PC-9 (cell line): Measurements from ENCODE around the gene PKP2. TPM values are rescaled to one million over a fixed set of nuclear protein-coding genes. Genes with fewer than 3 reads are reported as not detected.
"Not testable (repeated sequence)": the region's sequence is repeated elsewhere in the genome, so short reads cannot be mapped to it uniquely, and the experiment has no call there.

ENCODE experiments used
- BruUV-seq: library from RNA; stranded (reverse); fragments of 400-500 nt; replicated peaks from 2 replicates; lab custom pipeline; 2021; lab: Mats Ljungman, UMichigan
- CTCF ChIA-PET: fragments of 300-600 bp; sonication (Branson Sonifier 250); formaldehyde crosslinking; loops from one replicate; lab custom pipeline; 2022; ENCODE audit warnings: antibody characterized with exemption; lab: Charles Lee
- POLR2A ChIA-PET: fragments of 300-600 bp; sonication (Branson Sonifier 250); formaldehyde crosslinking; loops from one replicate; lab custom pipeline; 2022; ENCODE audit warnings: antibody characterized with exemption; ENCODE audit not compliant: unreplicated experiment; lab: Charles Lee
- DNase-seq, 2 experiments: peaks; one replicate each; pipeline versions ENCODE4 v3.0.0 to v3.0.0-alpha.2; 2015 to 2022; ENCODE audit warnings: mixed read lengths in 1 of 2
- H2AFZ ChIP-seq: fragments of 200-600 bp; sonication (generic); 2 replicates; pipeline ENCODE4 v1.8.1; 2017; ENCODE audit warnings: antibody characterized with exemption
- H3F3A ChIP-seq: fragments of 200-600 bp; sonication (generic); 2 replicates; pipeline ENCODE4 v1.8.1; 2017; ENCODE audit warnings: antibody characterized with exemption, mild to moderate bottlenecking, low read depth; ENCODE audit not compliant: insufficient read depth
- H3K27ac ChIP-seq: fragments of 200-600 bp; sonication (generic); 2 replicates; pipeline ENCODE4 v1.6.1; 2016; ENCODE audit warnings: mixed run types
- H3K27me3 ChIP-seq: fragments of 200-600 bp; sonication (generic); 2 replicates; pipeline ENCODE4 v1.6.1; 2016; ENCODE audit warnings: low read depth, mixed run types; ENCODE audit not compliant: insufficient read depth
- H3K36me3 ChIP-seq: fragments of 200-600 bp; sonication (generic); 2 replicates; pipeline ENCODE4 v1.6.1; 2016; ENCODE audit warnings: low read depth, mixed run types
- H3K4me1 ChIP-seq: fragments of 200-600 bp; sonication (generic); replicated peaks from 2 replicates; pipeline ENCODE4 v1.6.1; 2016; ENCODE audit warnings: mixed run types; ENCODE audit not compliant: insufficient read depth
- H3K4me2 ChIP-seq: fragments of 200-600 bp; sonication (generic); 2 replicates; pipeline ENCODE4 v1.6.1; 2017; ENCODE audit warnings: mixed run types
- H3K4me3 ChIP-seq: fragments of 200-600 bp; sonication (generic); 2 replicates; pipeline ENCODE4 v1.6.1; 2016; ENCODE audit warnings: mixed run types
- H3K79me2 ChIP-seq: fragments of 200-600 bp; sonication (generic); 2 replicates; pipeline ENCODE4 v1.6.1; 2017; ENCODE audit warnings: low read depth, mixed run types
- H3K9me2 ChIP-seq: fragments of 200-600 bp; sonication (generic); 2 replicates; pipeline ENCODE4 v1.8.1; 2017; ENCODE audit warnings: mild to moderate bottlenecking; ENCODE audit not compliant: insufficient read depth
- H3K9me3 ChIP-seq: fragments of 200-600 bp; sonication (generic); 2 replicates; pipeline ENCODE4 v1.8.1; 2016; ENCODE audit warnings: low read depth; ENCODE audit not compliant: insufficient read depth
- H4K20me1 ChIP-seq: fragments of 200-600 bp; sonication (generic); 2 replicates; pipeline ENCODE4 v1.8.1; 2017; ENCODE audit not compliant: insufficient read depth
- CTCF ChIP-seq: fragments of 200-600 bp; sonication (generic); conservative IDR thresholded peaks from 2 replicates; pipeline ENCODE4 v1.6.1; 2017; ENCODE audit warnings: mixed run types, antibody characterized with exemption, mild to moderate bottlenecking, moderate library complexity
- EZH2 ChIP-seq: fragments of 200-600 bp; sonication (generic); IDR thresholded peaks from 2 replicates; pipeline ENCODE4 v1.8.0; 2017; ENCODE audit warnings: antibody characterized with exemption, low read depth
- intact Hi-C: fragments of 100-400 bp; cut with micrococcal nuclease; formaldehyde crosslinking; loops from one replicate; pipeline ENCODE4 v1.10.0; 2022; ENCODE audit not compliant: unreplicated experiment
- total RNA-seq: library from RNA; stranded (reverse); gene quantifications from 2 replicates; pipeline ENCODE4 v1.2.3, GENCODE V29; 2021

The PKP2 gene
- total RNA-seq, 1 experiment from 2014 or later, result 88.1 TPM

GRCh38 chr12:32881107-32881506 lies 15.5 kb downstream of the PKP2 start:
- H3K4me1 ChIP-seq, result peaks cover 6% of the 10 kb centered on the region; the same call in 1 of the 2 replicates
- no peak overlapping the region for H3K4me2 ChIP-seq
- no peak overlapping the region for H2AFZ ChIP-seq
- peaks cover 6% of the 10 kb centered on the region; the same call in 1 of the 2 replicates for H3K36me3 ChIP-seq
- no peaks in the 10 kb centered on the region; the same call in 1 of the 2 replicates for H3F3A ChIP-seq
- ChIA-PET POLR2A (no interaction called here), CTCF (no interaction called here)
- H3K9me3 ChIP-seq, result peaks cover 3% of the 10 kb centered on the region; the same call in 1 of the 2 replicates
- H3K4me3 ChIP-seq, result no peak overlapping the region
- BruUV-seq, result no TSS peak
- H4K20me1 ChIP-seq, result no peaks in the 10 kb centered on the region
- no peak for DNase-seq
- no peak overlapping the region for H3K27ac ChIP-seq
- H3K27me3 ChIP-seq, result no peaks in the 10 kb centered on the region
- no peak for TF ChIP-seq EZH2
- no peak for TF ChIP-seq CTCF
- H3K79me2 ChIP-seq, result peaks cover 15% of the 10 kb centered on the region
- H3K9me2 ChIP-seq, result no peaks in the 10 kb centered on the region
- intact Hi-C loops, result no loop called here

- H3K4me3 ChIP-seq, H3K4me2 ChIP-seq, intact Hi-C loops, POLR2A ChIA-PET, H3K9me2 ChIP-seq, BruUV-seq, H3K4me1 ChIP-seq, DNase-seq, H3K36me3 ChIP-seq, H3F3A ChIP-seq, H3K27me3 ChIP-seq, H4K20me1 ChIP-seq, H3K79me2 ChIP-seq, H3K27ac ChIP-seq, CTCF ChIA-PET, H2AFZ ChIP-seq, H3K9me3 ChIP-seq: not testable (repeated sequence)
These were observed 17.5 kb downstream of the PKP2 start for GRCh38 chr12:32879066-32879465.

GRCh38 chr12:32877601-32878459 lies 18.7 kb downstream of the PKP2 start:
- Histone ChIP-seq H3K4me2 (no peak overlapping the region), H3K79me2 (no peaks in the 10 kb centered on the region; the same call in 1 of the 2 replicates), H2AFZ (no peak overlapping the region), H3K27me3 (no peaks in the 10 kb centered on the region), H4K20me1 (no peaks in the 10 kb centered on the region), H3K4me3 (no peak overlapping the region), H3K27ac (no peak overlapping the region), H3K9me3 (peaks cover 3% of the 10 kb centered on the region; the same call in 1 of the 2 replicates), H3K9me2 (no peaks in the 10 kb centered on the region), H3K36me3 (peaks cover 6% of the 10 kb centered on the region; the same call in 1 of the 2 replicates), H3K4me1 (peaks cover 6% of the 10 kb centered on the region; the same call in 1 of the 2 replicates), H3F3A (no peaks in the 10 kb centered on the region; the same call in 1 of the 2 replicates)
- ChIA-PET CTCF (no interaction called here), POLR2A (no interaction called here)
- intact Hi-C loops, result no loop called here
- DNase-seq, result no peak
- TF ChIP-seq EZH2 (no peak), CTCF (no peak)
- BruUV-seq, result no TSS peak
